GM12872 (cell line): Measurements from ENCODE around the gene DRICH1.
A peak's percentile ranks its signal among the peaks of the same experiment; 100 is the strongest.

Source experiments
- TF ChIP-seq, protein P1 (sequence below): IDR thresholded peaks from 3 replicates; pipeline ENCODE4 v1.5.1; 2011; ENCODE audit warnings: low read depth, mild to moderate bottlenecking, low read length, moderate library complexity; ENCODE audit not compliant: insufficient read depth

The DRICH1 gene

DNA sequence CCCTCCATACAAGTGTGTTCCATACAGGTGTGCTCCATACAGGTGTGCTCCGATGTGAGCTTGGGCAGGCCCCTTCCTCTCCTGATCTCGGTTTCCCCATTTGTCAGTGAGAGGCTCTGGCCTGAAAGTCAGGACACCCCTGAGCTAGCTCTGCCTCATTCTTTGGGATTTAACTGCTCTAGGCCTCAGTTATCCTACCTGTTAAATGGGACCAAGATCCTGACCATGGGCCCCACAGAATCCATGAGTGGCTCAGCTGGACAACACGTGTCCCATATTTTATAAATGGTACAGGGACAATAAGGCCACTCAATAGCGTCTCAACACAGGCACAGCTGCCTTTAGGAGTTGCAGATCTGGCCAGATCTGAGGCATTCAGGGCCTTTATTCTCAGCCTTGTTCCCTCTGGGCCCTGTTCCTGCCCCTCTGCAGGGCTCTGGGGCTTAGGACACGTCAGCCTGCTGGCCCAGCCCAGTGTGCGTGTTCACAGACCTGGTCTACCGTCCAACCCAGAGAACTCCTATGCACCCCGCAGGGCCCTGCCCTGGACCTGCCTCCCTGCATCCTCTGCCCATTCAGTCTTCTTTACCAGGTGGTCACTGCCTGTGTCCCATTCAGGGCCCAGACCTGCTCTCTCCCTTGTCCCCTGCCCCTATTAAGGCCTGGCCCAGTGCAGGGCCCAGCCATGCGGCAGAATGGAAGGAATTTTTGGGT lies 33.2 kb downstream of the DRICH1 start:
- TF ChIP-seq, protein P1, sequence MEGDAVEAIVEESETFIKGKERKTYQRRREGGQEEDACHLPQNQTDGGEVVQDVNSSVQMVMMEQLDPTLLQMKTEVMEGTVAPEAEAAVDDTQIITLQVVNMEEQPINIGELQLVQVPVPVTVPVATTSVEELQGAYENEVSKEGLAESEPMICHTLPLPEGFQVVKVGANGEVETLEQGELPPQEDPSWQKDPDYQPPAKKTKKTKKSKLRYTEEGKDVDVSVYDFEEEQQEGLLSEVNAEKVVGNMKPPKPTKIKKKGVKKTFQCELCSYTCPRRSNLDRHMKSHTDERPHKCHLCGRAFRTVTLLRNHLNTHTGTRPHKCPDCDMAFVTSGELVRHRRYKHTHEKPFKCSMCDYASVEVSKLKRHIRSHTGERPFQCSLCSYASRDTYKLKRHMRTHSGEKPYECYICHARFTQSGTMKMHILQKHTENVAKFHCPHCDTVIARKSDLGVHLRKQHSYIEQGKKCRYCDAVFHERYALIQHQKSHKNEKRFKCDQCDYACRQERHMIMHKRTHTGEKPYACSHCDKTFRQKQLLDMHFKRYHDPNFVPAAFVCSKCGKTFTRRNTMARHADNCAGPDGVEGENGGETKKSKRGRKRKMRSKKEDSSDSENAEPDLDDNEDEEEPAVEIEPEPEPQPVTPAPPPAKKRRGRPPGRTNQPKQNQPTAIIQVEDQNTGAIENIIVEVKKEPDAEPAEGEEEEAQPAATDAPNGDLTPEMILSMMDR, result no peak

DNA sequence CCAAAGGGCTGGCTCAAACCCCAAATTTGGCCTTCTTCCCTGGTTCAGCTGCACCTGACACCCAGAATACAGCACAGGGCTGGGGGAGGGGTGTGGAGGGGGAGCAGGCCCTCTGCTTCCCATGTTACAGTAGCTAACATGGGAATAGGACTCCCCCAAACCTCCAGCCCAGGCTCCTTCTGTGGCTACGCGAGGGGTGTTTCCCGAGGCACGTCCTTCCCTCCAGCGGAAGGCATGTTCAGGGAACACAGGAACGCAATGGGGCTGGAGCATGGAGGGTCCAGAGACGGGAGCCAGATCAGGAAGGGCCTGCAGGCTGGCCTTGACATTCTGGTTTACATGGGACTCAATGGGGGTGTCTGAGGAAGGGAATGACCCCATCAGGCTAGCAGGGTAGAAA lies 40.3 kb downstream of the DRICH1 start:
- TF ChIP-seq, protein P1, result no peak

DNA sequence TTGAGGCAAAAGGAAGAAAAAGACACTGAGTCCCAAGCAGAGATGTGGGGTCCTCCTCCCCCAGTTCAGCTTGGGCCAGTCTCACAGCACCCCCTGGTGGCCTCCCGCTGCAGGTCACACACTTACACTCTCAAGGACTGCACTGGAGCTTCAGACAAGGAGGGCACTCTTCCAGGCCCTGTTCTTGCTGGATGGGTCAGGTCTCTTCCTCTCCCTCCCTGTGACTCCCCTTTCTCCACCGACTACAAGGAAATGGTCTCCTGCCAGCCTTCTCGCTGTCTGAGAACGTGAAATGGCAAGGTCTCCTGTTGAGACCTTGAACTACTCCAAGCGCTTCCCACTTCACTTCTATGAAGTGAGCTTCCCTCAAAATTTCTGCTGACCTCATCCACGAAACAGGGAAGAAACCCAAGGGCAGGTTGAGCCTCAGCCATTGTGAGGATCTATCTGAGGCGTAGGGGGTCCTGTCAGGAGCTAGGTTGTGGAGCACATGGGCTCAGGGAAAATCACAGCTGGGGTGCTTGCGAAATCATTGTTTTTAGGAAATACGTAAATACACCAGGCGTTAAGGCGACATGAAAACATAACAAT lies 40.8 kb downstream of the DRICH1 start:
- TF ChIP-seq, protein P1, result peak; percentile 97

DNA sequence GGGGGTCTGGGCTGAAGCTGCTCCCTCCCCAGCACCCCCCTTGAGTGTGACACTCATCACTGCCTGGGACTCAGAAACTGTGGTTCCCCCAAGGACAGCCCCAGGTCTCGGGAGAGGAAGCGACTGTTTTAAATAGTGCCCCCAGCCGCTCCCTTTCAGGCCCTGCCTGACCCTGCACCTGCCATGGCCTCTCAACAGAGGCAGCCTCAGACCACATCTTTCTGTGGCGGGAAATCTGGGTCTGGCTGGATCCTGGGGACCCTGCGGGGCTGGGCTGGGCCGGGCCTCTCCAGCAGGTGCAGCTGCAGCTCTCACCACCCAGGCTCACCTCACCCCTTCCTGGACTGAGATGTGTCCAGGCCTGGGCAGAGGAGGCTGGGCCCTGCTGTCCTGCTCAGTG lies 48.3 kb downstream of the DRICH1 start:
- TF ChIP-seq, protein P1, result no peak

DNA sequence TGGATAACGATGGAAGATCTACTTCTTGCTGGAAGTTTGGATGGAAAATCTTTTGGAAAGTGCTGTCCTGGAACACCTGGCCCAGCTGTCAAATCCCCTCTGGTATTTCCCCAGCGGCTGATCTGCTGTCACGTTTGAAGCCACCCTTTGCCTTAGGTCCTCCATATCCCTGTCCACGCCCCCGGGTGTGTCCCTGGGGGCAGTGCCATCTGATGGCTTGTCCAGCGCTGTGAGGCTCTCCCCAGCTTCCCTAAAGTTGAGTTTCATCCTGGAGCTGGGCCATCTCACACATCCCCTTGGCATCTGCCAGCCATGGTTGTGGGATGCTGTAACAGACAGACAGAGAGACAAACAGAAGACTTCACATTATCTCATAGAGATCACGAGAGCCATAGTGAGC lies 49.0 kb downstream of the DRICH1 start:
- TF ChIP-seq, protein P1, result no peak

DNA sequence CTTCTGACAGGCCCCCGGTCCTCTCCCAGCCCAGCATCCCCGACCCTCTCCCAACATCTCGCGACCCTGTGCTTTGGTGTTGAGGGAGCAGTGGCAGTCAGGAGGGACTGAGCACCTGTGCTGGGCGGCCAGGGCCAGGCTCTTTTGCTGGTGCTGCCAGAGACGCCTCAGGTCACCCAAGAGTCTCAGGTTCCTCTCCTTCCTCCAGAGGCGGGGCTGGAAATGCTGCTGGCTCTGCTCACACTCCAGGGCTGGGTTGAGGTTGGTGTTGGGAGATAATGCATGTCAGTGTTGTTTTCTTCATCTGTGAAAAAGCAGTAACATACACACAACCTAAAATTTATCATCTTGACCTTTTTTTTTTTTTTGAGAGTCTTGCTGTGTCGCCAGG lies 50.9 kb downstream of the DRICH1 start:
- TF ChIP-seq, protein P1, result no peak

DNA sequence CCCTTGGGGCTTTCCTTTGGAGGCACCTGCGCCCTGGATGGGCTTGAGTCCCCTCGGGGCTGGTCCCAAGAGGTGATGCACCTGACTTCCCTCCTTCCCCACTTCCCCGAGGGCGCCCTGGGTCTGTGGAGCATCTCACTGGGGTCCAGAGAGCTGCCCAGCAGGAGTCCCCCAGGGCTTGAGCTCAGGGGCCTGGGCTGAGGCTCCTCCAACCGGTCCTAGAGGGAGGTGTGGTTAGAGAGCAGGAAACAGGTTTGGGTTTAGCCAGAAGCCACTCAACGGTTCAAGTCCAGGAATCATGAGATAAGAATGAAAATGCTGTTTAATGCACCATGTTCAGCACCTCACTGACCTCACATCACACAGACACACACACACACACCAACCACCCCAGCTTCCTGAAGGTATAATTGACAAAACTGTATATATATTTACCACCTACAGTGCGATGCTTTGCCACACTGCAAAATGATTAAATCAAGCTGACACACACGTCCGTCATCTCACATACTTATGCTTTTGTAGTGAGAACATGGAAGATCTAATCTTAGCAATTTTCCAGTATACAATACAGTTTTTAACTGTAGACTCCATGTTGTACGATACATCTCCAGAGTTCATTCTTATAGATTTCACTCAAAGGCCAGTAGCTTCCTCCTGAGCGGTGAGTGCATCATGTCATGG lies 51.4 kb downstream of the DRICH1 start:
- TF ChIP-seq, protein P1, result no peak
